Panc1 (cell line): ENCODE measurements around the gene SMPD4.
"Not testable (repeated sequence)": the region's sequence is repeated elsewhere in the genome, so short reads cannot be mapped to it uniquely, and the experiment has no call there.

ENCODE experiments used
- POLR2AphosphoS5 ChIP-seq: IDR thresholded peaks from 2 replicates; pipeline ENCODE4 v1.6.1; 2012; ENCODE audit warnings: mild to moderate bottlenecking, low read depth, low read length, moderate library complexity
- SIN3A ChIP-seq: IDR thresholded peaks from 2 replicates; pipeline ENCODE4 v1.6.1; 2012; ENCODE audit warnings: low read depth, mild to moderate bottlenecking, low read length, moderate library complexity, borderline replicate concordance; ENCODE audit not compliant: insufficient read depth
- TCF7L2 ChIP-seq: IDR thresholded peaks from 2 replicates; pipeline ENCODE4 v1.6.1; 2011; ENCODE audit warnings: mild to moderate bottlenecking, low read depth, low read length, inconsistent platforms
- TF ChIP-seq, protein P1 (sequence below): fragments of 450-650 bp; IDR thresholded peaks from 2 replicates; pipeline ENCODE4 v1.5.1; 2017; ENCODE audit warnings: mild to moderate bottlenecking
- TF ChIP-seq, protein P2 (sequence below), 2 experiments: IDR thresholded peaks; 2 replicates each; pipeline ENCODE4 v1.6.1; 2011 to 2012; ENCODE audit warnings: low read depth in 2 of 2, control low read depth in 1 of 2, low read length in 1 of 2, mild to moderate bottlenecking in 1 of 2, moderate library complexity in 1 of 2; ENCODE audit not compliant: insufficient read depth in 1 of 2

GRCh38 chr2:130192451-130192850 is 11.0 kb upstream of the SMPD4 start:
- TF ChIP-seq, protein P1, sequence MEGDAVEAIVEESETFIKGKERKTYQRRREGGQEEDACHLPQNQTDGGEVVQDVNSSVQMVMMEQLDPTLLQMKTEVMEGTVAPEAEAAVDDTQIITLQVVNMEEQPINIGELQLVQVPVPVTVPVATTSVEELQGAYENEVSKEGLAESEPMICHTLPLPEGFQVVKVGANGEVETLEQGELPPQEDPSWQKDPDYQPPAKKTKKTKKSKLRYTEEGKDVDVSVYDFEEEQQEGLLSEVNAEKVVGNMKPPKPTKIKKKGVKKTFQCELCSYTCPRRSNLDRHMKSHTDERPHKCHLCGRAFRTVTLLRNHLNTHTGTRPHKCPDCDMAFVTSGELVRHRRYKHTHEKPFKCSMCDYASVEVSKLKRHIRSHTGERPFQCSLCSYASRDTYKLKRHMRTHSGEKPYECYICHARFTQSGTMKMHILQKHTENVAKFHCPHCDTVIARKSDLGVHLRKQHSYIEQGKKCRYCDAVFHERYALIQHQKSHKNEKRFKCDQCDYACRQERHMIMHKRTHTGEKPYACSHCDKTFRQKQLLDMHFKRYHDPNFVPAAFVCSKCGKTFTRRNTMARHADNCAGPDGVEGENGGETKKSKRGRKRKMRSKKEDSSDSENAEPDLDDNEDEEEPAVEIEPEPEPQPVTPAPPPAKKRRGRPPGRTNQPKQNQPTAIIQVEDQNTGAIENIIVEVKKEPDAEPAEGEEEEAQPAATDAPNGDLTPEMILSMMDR = not testable (repeated sequence)
- TF ChIP-seq POLR2AphosphoS5, SIN3A, TCF7L2: not testable (repeated sequence)
- TF ChIP-seq, protein P2, sequence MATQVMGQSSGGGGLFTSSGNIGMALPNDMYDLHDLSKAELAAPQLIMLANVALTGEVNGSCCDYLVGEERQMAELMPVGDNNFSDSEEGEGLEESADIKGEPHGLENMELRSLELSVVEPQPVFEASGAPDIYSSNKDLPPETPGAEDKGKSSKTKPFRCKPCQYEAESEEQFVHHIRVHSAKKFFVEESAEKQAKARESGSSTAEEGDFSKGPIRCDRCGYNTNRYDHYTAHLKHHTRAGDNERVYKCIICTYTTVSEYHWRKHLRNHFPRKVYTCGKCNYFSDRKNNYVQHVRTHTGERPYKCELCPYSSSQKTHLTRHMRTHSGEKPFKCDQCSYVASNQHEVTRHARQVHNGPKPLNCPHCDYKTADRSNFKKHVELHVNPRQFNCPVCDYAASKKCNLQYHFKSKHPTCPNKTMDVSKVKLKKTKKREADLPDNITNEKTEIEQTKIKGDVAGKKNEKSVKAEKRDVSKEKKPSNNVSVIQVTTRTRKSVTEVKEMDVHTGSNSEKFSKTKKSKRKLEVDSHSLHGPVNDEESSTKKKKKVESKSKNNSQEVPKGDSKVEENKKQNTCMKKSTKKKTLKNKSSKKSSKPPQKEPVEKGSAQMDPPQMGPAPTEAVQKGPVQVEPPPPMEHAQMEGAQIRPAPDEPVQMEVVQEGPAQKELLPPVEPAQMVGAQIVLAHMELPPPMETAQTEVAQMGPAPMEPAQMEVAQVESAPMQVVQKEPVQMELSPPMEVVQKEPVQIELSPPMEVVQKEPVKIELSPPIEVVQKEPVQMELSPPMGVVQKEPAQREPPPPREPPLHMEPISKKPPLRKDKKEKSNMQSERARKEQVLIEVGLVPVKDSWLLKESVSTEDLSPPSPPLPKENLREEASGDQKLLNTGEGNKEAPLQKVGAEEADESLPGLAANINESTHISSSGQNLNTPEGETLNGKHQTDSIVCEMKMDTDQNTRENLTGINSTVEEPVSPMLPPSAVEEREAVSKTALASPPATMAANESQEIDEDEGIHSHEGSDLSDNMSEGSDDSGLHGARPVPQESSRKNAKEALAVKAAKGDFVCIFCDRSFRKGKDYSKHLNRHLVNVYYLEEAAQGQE (IDR thresholded peaks at IDR 0.05; ENCODE audit: insufficient read depth in 1 of 2, low read depth in 2 of 2, low read length in 1 of 2) = not testable (repeated sequence)
